ENCODE results near the gene GOLGA1. TPM values are rescaled to one million over a fixed set of nuclear protein-coding genes. Genes with fewer than 3 reads are reported as not detected.
A peak's percentile ranks its signal among the peaks of the same experiment; 100 is the strongest.

Gene GOLGA1
- polyA plus RNA-seq, 3 donors, result 3.1 to 15.7 (median 8.0) TPM

GRCh38 chr9:124954255-124954654, 13.4 kb upstream of the GOLGA1 start:
- WGBS (ENCODE audit: insufficient coverage), result no CpG with 5 or more reads among the region's 1 CpG
- DNase-seq, result no peak
- H3K36me3 Mint-ChIP-seq, result peaks cover 2% of the 10 kb centered on the region in 2 donors
- Histone ChIP-seq H2AFZ (ENCODE audit: insufficient read depth, low read depth, low read length, poor library complexity, severe bottlenecking) (no peak overlapping the region), H3K9ac (ENCODE audit: insufficient read depth, low read length, poor library complexity, severe bottlenecking) (no peak overlapping the region), H3K9me3 (replicated peaks in 1 of 2; ENCODE audit: control insufficient read depth in 1 of 2, insufficient read depth in 1 of 2, low read length in 2 of 2) (no peaks in the 10 kb centered on the region), H3K27ac (ENCODE audit: low read depth in 1 of 2, low read length in 2 of 2) (no peak overlapping the region), H3K79me2 (ENCODE audit: insufficient read depth, low read length) (no peaks in the 10 kb centered on the region), H3K4me3 (replicated peaks in 1 of 3; ENCODE audit: low read depth in 2 of 3, low read length in 3 of 3) (no peak overlapping the region), H3K4me1 (ENCODE audit: control insufficient read depth in 1 of 2, insufficient read depth in 2 of 2, low read length in 2 of 2) (peaks cover 0 to 5% of the 10 kb centered on the region in 2 donors), H4K20me1 (ENCODE audit: insufficient read depth, low read length) (no peaks in the 10 kb centered on the region), H3K4me2 (replicated peaks; ENCODE audit: extremely low read depth, low read length, poor library complexity, severe bottlenecking) (no peak overlapping the region), H3K36me3 (replicated peaks in 1 of 2; ENCODE audit: control insufficient read depth in 1 of 2, insufficient read depth in 2 of 2, low read length in 2 of 2) (no peaks in the 10 kb centered on the region), H3K27me3 (ENCODE audit: control insufficient read depth in 2 of 2, insufficient read depth in 2 of 2, low read length in 2 of 2) (no peaks in the 10 kb centered on the region)
- no peaks in the 10 kb centered on the region for H3K9me3 Mint-ChIP-seq
- no peak overlapping the region for H3K27ac Mint-ChIP-seq
- no peaks in the 10 kb centered on the region for H3K27me3 Mint-ChIP-seq (ENCODE audit: low read depth in 3 of 3)
- peaks cover 18% of the 10 kb centered on the region for H3K4me1 Mint-ChIP-seq
- TF ChIP-seq CTCF (IDR thresholded peaks at IDR 0.05), result no peak
- H3K4me3 Mint-ChIP-seq, result no peak overlapping the region
- intact Hi-C loops (cut with micrococcal nuclease), result no loop called here

- H3K9ac ChIP-seq (ENCODE audit: insufficient read depth, low read length, poor library complexity, severe bottlenecking), result no peak overlapping the region
- no peaks in the 10 kb centered on the region for H3K79me2 ChIP-seq (ENCODE audit: insufficient read depth, low read length)
- H3K36me3 ChIP-seq (replicated peaks in 1 of 2; ENCODE audit: control insufficient read depth in 1 of 2, insufficient read depth in 2 of 2, low read length in 2 of 2), result no peaks in the 10 kb centered on the region
- H3K4me1 ChIP-seq (ENCODE audit: control insufficient read depth in 1 of 2, insufficient read depth in 2 of 2, low read length in 2 of 2), result peaks cover 0 to 5% of the 10 kb centered on the region in 2 donors
- H3K27me3 ChIP-seq (ENCODE audit: control insufficient read depth in 2 of 2, insufficient read depth in 2 of 2, low read length in 2 of 2), result no peaks in the 10 kb centered on the region
- WGBS (ENCODE audit: insufficient coverage), result 25% methylated on average over 2 of the region's 3 CpGs
- peaks cover 14% of the 10 kb centered on the region for H3K4me1 Mint-ChIP-seq
- no peaks in the 10 kb centered on the region for H3K27me3 Mint-ChIP-seq (ENCODE audit: low read depth in 3 of 3)
- no peaks in the 10 kb centered on the region for H3K9me3 ChIP-seq (replicated peaks in 1 of 2; ENCODE audit: control insufficient read depth in 1 of 2, insufficient read depth in 1 of 2, low read length in 2 of 2)
- peak overlapping the region; percentile 4 for H2AFZ ChIP-seq (ENCODE audit: insufficient read depth, low read depth, low read length, poor library complexity, severe bottlenecking)
- intact Hi-C loops (cut with micrococcal nuclease), result no loop called here
- no peak overlapping the region for H3K4me3 ChIP-seq (replicated peaks in 1 of 3; ENCODE audit: low read depth in 2 of 3, low read length in 3 of 3)
- no peak overlapping the region for H3K4me3 Mint-ChIP-seq
- peak overlapping the region in 1 of 7 donors; percentile 33 for H3K27ac Mint-ChIP-seq
- H3K27ac ChIP-seq (ENCODE audit: low read depth in 1 of 2, low read length in 2 of 2), result peak overlapping the region in 1 of 2 donors; percentile 15
- peaks cover 2% of the 10 kb centered on the region in 2 donors for H3K36me3 Mint-ChIP-seq
- DNase-seq, result no peak
- no peaks in the 10 kb centered on the region for H3K9me3 Mint-ChIP-seq
- TF ChIP-seq CTCF (IDR thresholded peaks at IDR 0.05), result no peak
- H4K20me1 ChIP-seq (ENCODE audit: insufficient read depth, low read length), result no peaks in the 10 kb centered on the region
- no peak overlapping the region for H3K4me2 ChIP-seq (replicated peaks; ENCODE audit: extremely low read depth, low read length, poor library complexity, severe bottlenecking)
These were observed 9.3 kb upstream of the GOLGA1 start for GRCh38 chr9:124950050-124950718.
